Mucosa of stomach (tissue), 1 donor: ENCODE data around the gene CASP8AP2.
"Not testable (repeated sequence)": the region's sequence is repeated elsewhere in the genome, so short reads cannot be mapped to it uniquely, and the experiment has no call there.

ENCODE experiments used
- H3K27me3 ChIP-seq: one replicate; pipeline ENCODE4 v1.7.0; 2013; ENCODE audit warnings: mild to moderate bottlenecking, low read length; ENCODE audit not compliant: control insufficient read depth, insufficient read depth
- H3K36me3 ChIP-seq: one replicate; pipeline ENCODE4 v1.7.0; 2013; ENCODE audit warnings: low read length; ENCODE audit not compliant: control insufficient read depth, insufficient read depth
- H3K4me1 ChIP-seq: one replicate; pipeline ENCODE4 v1.7.0; 2013; ENCODE audit warnings: mild to moderate bottlenecking, low read length; ENCODE audit not compliant: control insufficient read depth, insufficient read depth
- H3K4me3 ChIP-seq: one replicate; pipeline ENCODE4 v1.7.0; 2013; ENCODE audit warnings: low read length
- H3K9ac ChIP-seq: one replicate; pipeline ENCODE4 v1.7.0; 2013; ENCODE audit warnings: mild to moderate bottlenecking, low read length, moderate library complexity
- H3K9me3 ChIP-seq: one replicate; pipeline ENCODE4 v1.7.0; 2013; ENCODE audit warnings: mild to moderate bottlenecking, low read length, moderate library complexity; ENCODE audit not compliant: control insufficient read depth
- donor health status: Pancreatic carcinoma.

CASP8AP2 gene

GRCh38 chr6:89895276-89895874, 65.7 kb downstream of the CASP8AP2 start:
- Histone ChIP-seq H3K27me3 (no peaks in the 10 kb centered on the region), H3K9me3 (no peaks in the 10 kb centered on the region), H3K36me3 (no peaks in the 10 kb centered on the region), H3K9ac (no peak overlapping the region), H3K4me3 (no peak overlapping the region), H3K4me1 (no peaks in the 10 kb centered on the region)

GRCh38 chr6:89910001-89910901, 80.6 kb downstream of the CASP8AP2 start:
- H3K4me1 ChIP-seq, H3K36me3 ChIP-seq, H3K4me3 ChIP-seq, H3K9me3 ChIP-seq, H3K27me3 ChIP-seq, H3K9ac ChIP-seq: not testable (repeated sequence)

- Histone ChIP-seq H3K4me1 (no peaks in the 10 kb centered on the region), H3K9me3 (no peaks in the 10 kb centered on the region), H3K4me3 (no peak overlapping the region), H3K27me3 (no peaks in the 10 kb centered on the region), H3K36me3 (no peaks in the 10 kb centered on the region), H3K9ac (no peak overlapping the region)
Measured at GRCh38 chr6:89910902-89911240, 81.2 kb downstream of the CASP8AP2 start.

GRCh38 chr6:89916136-89916920, 86.6 kb downstream of the CASP8AP2 start:
- H3K4me1 ChIP-seq, result no peaks in the 10 kb centered on the region
- H3K4me3 ChIP-seq, result no peak overlapping the region
- H3K9ac ChIP-seq, result no peak overlapping the region
- no peaks in the 10 kb centered on the region for H3K36me3 ChIP-seq
- H3K9me3 ChIP-seq, result no peaks in the 10 kb centered on the region
- H3K27me3 ChIP-seq, result no peaks in the 10 kb centered on the region

GRCh38 chr6:89917216-89917615, 87.5 kb downstream of the CASP8AP2 start:
- no peaks in the 10 kb centered on the region for H3K9me3 ChIP-seq
- no peaks in the 10 kb centered on the region for H3K27me3 ChIP-seq
- H3K9ac ChIP-seq, result no peak overlapping the region
- no peaks in the 10 kb centered on the region for H3K4me1 ChIP-seq
- H3K4me3 ChIP-seq, result no peak overlapping the region
- H3K36me3 ChIP-seq, result no peaks in the 10 kb centered on the region

- Histone ChIP-seq H3K9ac (no peak overlapping the region), H3K4me3 (no peak overlapping the region), H3K27me3 (no peaks in the 10 kb centered on the region), H3K4me1 (no peaks in the 10 kb centered on the region), H3K36me3 (no peaks in the 10 kb centered on the region), H3K9me3 (no peaks in the 10 kb centered on the region)
Measured at GRCh38 chr6:89917801-89918366, 88.2 kb downstream of the CASP8AP2 start.
